Neuron (in vitro differentiated cells): ENCODE results near the gene PELI3.

Experiments used
- H2AFZ ChIP-seq: one replicate; pipeline ENCODE4 v1.6.1; 2013; ENCODE audit warnings: low read depth, mild to moderate bottlenecking, inconsistent platforms, low read length, moderate library complexity
- H3K27me3 ChIP-seq: one replicate; pipeline ENCODE4 v1.6.1; 2013; ENCODE audit warnings: low read length; ENCODE audit not compliant: insufficient read depth
- H3K36me3 ChIP-seq: one replicate; pipeline ENCODE4 v1.6.1; 2013; ENCODE audit warnings: low read length; ENCODE audit not compliant: insufficient read depth
- H3K4me1 ChIP-seq: one replicate; pipeline ENCODE4 v1.6.1; 2013; ENCODE audit warnings: low read length; ENCODE audit not compliant: insufficient read depth
- H3K4me3 ChIP-seq: 2 replicates; pipeline ENCODE4 v1.5.1; 2013; ENCODE audit warnings: mild to moderate bottlenecking, low read length, moderate library complexity
- H3K9me3 ChIP-seq: one replicate; pipeline ENCODE4 v1.6.1; 2013; ENCODE audit warnings: low read length

PELI3 gene

GRCh38 chr11:66473167-66473566 lies 6.5 kb downstream of the PELI3 start:
- no peak overlapping the region for H3K4me3 ChIP-seq

GRCh38 chr11:66473608-66474515 lies 7.2 kb downstream of the PELI3 start:
- Histone ChIP-seq H3K4me3 (no peak overlapping the region), H3K27me3 (no peaks in the 10 kb centered on the region), H3K36me3 (peaks cover 43% of the 10 kb centered on the region), H3K4me1 (peaks cover 3% of the 10 kb centered on the region), H3K9me3 (no peaks in the 10 kb centered on the region), H2AFZ (no peak overlapping the region)

More at GRCh38 chr11:66473167-66473566, 6.5 kb downstream of the PELI3 start:
- H2AFZ ChIP-seq: no peak overlapping the region
- H3K4me1 ChIP-seq: peaks cover 8% of the 10 kb centered on the region
- H3K9me3 ChIP-seq: no peaks in the 10 kb centered on the region
- H3K27me3 ChIP-seq: no peaks in the 10 kb centered on the region
- peaks cover 43% of the 10 kb centered on the region for H3K36me3 ChIP-seq

GRCh38 chr11:66475349-66476172 lies 8.9 kb downstream of the PELI3 start:
- Histone ChIP-seq H3K4me3 (no peak overlapping the region), H3K4me1 (peaks cover 4% of the 10 kb centered on the region), H3K36me3 (peaks cover 43% of the 10 kb centered on the region), H3K9me3 (no peaks in the 10 kb centered on the region), H2AFZ (no peak overlapping the region), H3K27me3 (no peaks in the 10 kb centered on the region)

- Histone ChIP-seq H3K4me3 (no peak overlapping the region), H2AFZ (no peak overlapping the region), H3K9me3 (no peaks in the 10 kb centered on the region), H3K36me3 (peaks cover 38% of the 10 kb centered on the region), H3K4me1 (peaks cover 8% of the 10 kb centered on the region), H3K27me3 (no peaks in the 10 kb centered on the region)
Measured at GRCh38 chr11:66476173-66476840, 9.6 kb downstream of the PELI3 start.

GRCh38 chr11:66476841-66477251 lies 10.1 kb downstream of the PELI3 start:
- Histone ChIP-seq H2AFZ (no peak overlapping the region), H3K4me3 (no peak overlapping the region), H3K9me3 (no peaks in the 10 kb centered on the region), H3K36me3 (peaks cover 37% of the 10 kb centered on the region), H3K27me3 (no peaks in the 10 kb centered on the region), H3K4me1 (peaks cover 8% of the 10 kb centered on the region)

- Histone ChIP-seq H3K4me3 (no peak overlapping the region), H3K27me3 (no peaks in the 10 kb centered on the region), H2AFZ (no peak overlapping the region), H3K9me3 (no peaks in the 10 kb centered on the region), H3K36me3 (peaks cover 35% of the 10 kb centered on the region), H3K4me1 (peaks cover 8% of the 10 kb centered on the region)
Measured at GRCh38 chr11:66477263-66478201, 10.8 kb downstream of the PELI3 start.

- Histone ChIP-seq H3K36me3 (peaks cover 30% of the 10 kb centered on the region), H3K9me3 (no peaks in the 10 kb centered on the region), H3K27me3 (no peaks in the 10 kb centered on the region), H3K4me3 (peak overlapping the region; percentile 55), H3K4me1 (peaks cover 8% of the 10 kb centered on the region), H2AFZ (no peak overlapping the region)
Measured at GRCh38 chr11:66478729-66479393, 12.2 kb downstream of the PELI3 start.

- H3K36me3 ChIP-seq: peaks cover 27% of the 10 kb centered on the region
- no peaks in the 10 kb centered on the region for H3K27me3 ChIP-seq
- peak overlapping the region; percentile 38 for H2AFZ ChIP-seq
- H3K9me3 ChIP-seq: no peaks in the 10 kb centered on the region
- H3K4me1 ChIP-seq: peaks cover 8% of the 10 kb centered on the region
- peak overlapping the region; percentile 55 for H3K4me3 ChIP-seq
Measured at GRCh38 chr11:66479394-66480116, 12.8 kb downstream of the PELI3 start.

GRCh38 chr11:66480117-66480938 lies 13.6 kb downstream of the PELI3 start, which contains the start of gene DPP3:
Gene DPP3, plus strand, starts transcription at chr11:66480434. Its CDS starts 1,767 bp downstream, at chr11:66482201.
- Histone ChIP-seq H3K4me1 (peaks cover 8% of the 10 kb centered on the region), H3K9me3 (no peaks in the 10 kb centered on the region), H3K36me3 (peaks cover 22% of the 10 kb centered on the region), H3K4me3 (peak within 1 kb of the TSS; percentile 55), H2AFZ (peak within 1 kb of the TSS; percentile 49), H3K27me3 (no peaks in the 10 kb centered on the region)

GRCh38 chr11:66484806-66485380 lies 18.2 kb downstream of the PELI3 start:
- peaks cover 4% of the 10 kb centered on the region for H3K4me1 ChIP-seq
- H3K9me3 ChIP-seq: no peaks in the 10 kb centered on the region
- H2AFZ ChIP-seq: no peak overlapping the region
- no peaks in the 10 kb centered on the region for H3K27me3 ChIP-seq
- peaks cover 26% of the 10 kb centered on the region for H3K36me3 ChIP-seq
- no peak overlapping the region for H3K4me3 ChIP-seq
